Heart right ventricle (tissue), 16 donors: ENCODE measurements around the gene STOML3. TPM values are rescaled to one million over a fixed set of nuclear protein-coding genes. Genes with fewer than 3 reads are reported as not detected.
A peak's percentile ranks its signal among the peaks of the same experiment; 100 is the strongest.

Experiments used
- ATAC-seq, 8 donors: fragments of 200-7000 bp; cut with Tn5 transposase; one replicate each; pipeline ENCODE4 v1.9.1; 2020; ENCODE audit warnings: mild to moderate bottlenecking in 8 of 8, moderate library complexity in 8 of 8, moderate number of reproducible peaks in 1 of 8
- DNase-seq, 2 donors: peaks; one replicate each; pipeline ENCODE4 v3.0.0-alpha.2; 2020
- H3K27ac ChIP-seq, 10 donors: fragments of 200-600 bp; sonication (generic) in 2 of 10; one replicate each; pipeline versions ENCODE4 v1.5.0 to v1.8.0; 2020 to 2022; ENCODE audit warnings: mild to moderate bottlenecking in 3 of 10
- H3K27me3 ChIP-seq, 7 donors: fragments of 200-600 bp; one replicate each; pipeline ENCODE4 v1.8.0; 2021 to 2022; ENCODE audit warnings: mild to moderate bottlenecking in 2 of 7
- H3K36me3 ChIP-seq, 9 donors: fragments of 200-600 bp; sonication (generic) in 1 of 9; one replicate each; pipeline versions ENCODE4 v1.5.0 to v1.8.0; 2020 to 2022; ENCODE audit warnings: mild to moderate bottlenecking in 2 of 9
- H3K4me1 ChIP-seq, 9 donors: fragments of 200-600 bp; sonication (generic) in 1 of 9; one replicate each; pipeline versions ENCODE4 v1.5.0 to v1.8.0; 2020 to 2022; ENCODE audit warnings: mild to moderate bottlenecking in 4 of 9
- H3K4me3 ChIP-seq, 10 donors: fragments of 200-600 bp; sonication (generic) in 2 of 10; one replicate each; pipeline versions ENCODE4 v1.5.0 to v1.8.0; 2020 to 2022; ENCODE audit warnings: mild to moderate bottlenecking in 7 of 10, moderate library complexity in 2 of 10
- H3K9me3 ChIP-seq, 11 donors: fragments of 200-600 bp in 10 of 11; sonication (generic) in 2 of 11; one replicate each; pipeline versions ENCODE4 v1.5.0 to v1.8.0; 2013 to 2022; ENCODE audit warnings: mild to moderate bottlenecking in 2 of 11, control low read depth in 1 of 11, moderate library complexity in 1 of 11
- WGBS, 2 donors: extraction: QIAGEN DNeasy Blood & Tissue Kit; methylation state at CpG; one replicate each; pipeline ENCODE4 v1.1.7; 2013; ENCODE audit warnings: inconsistent platforms in 1 of 2; 5-methylcytosine and 5-hydroxymethylcytosine counted together
- intact Hi-C, 10 donors: fragments of 100-400 bp; cut with DNase I; formaldehyde crosslinking; loops; one replicate each; pipeline versions ENCODE4 v1.11.1 to v1.14.2; 2022
- polyA plus RNA-seq, 2 donors: library from polyadenylated mRNA; stranded (reverse); fragments of 200-250 nt; gene quantifications; one replicate each; pipeline ENCODE4 v1.2.3, GENCODE V29; 2013
- total RNA-seq, 10 donors: library from RNA; stranded (reverse); fragmentation: NEBNext Ultra II Directional in 3 of 10; extraction: Animal tissue kit (Norgen Biotek cat#: 25700) in 3 of 10; gene quantifications; one replicate each; pipeline versions ENCODE4 v1.2.1 to v1.2.4, GENCODE V29; 2021 to 2023
- TF ChIP-seq, protein P1 (sequence below), 9 donors: fragments of 200-600 bp; sonication (generic) in 2 of 9; IDR thresholded peaks; one replicate each; pipeline versions ENCODE4 v1.5.0 to v1.8.0; 2021 to 2022; ENCODE audit warnings: antibody characterized with exemption in 9 of 9, mild to moderate bottlenecking in 5 of 9, moderate library complexity in 1 of 9
- donor health status: Arrhythmogenic right ventricular cardiomyopathy.
- donor health status: ischemic (EF 13 %, LVEDD 7.1; RV severe dilation, severe dysfunction).
- donor health status: healthy with polysubstance abuse.
- donor health status: DM: no; HTN: yes; CAD: no.
- donor health status: DM: no; HTN: no; CAD: no.
- donor health status: ischemic (EF 25% LVEDD 6.9; RV normal size, moderate dysfunction).
- donor health status: ischemic (EF 25% LVEDD 5.7; RV mildly dilated, moderate dysfunction).
- donor health status: healthy.
- donor health status: DM: yes; HTN: yes; CAD: no.
- donor health status: Ischemic cardiomyopathy.
- donor health status: ischemic (EF 35%, LVEDD 5.7; RV mildly dilated, moderate dysfunction).
- donor health status: nonischemic (EF 11% LVEDD 7.7; RV severe dilation, severe dysfunction).
- donor health status: DM: yes; HTN: yes; CAD: no.
- donor health status: PGD.
- donor health status: ischemic (EF 29% LVEDD 5.4; RV normal size, mild dysfunction).
- donor health status: nonischemic (EF 23%, LVEDD 6.1; RV moderate dilation, normal function).

Gene STOML3
- total and polyA plus RNA-seq, 12 donors: not detected

DNA sequence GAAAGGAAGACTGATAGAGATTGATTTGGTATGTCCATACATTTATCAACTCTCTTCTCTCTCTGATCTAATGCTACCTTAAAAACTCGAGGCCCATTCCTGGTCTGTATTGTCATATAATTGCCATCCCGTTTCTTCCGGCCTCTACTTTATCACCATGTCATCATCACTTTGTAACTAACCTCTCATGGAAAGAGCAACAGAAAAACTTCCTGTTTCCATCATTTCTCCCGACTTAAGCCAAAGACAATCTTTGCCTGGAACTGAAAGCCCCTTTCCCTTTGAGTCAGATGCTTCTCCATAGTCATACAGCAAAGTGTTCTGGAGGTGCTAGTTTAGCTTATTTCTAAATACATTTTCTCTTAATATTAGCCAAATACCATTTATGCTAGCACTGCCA, 2.8 kb upstream of the STOML3 start:
- Histone ChIP-seq H3K27ac (no peak overlapping the region), H3K27me3 (no peaks in the 10 kb centered on the region), H3K9me3 (no peaks in the 10 kb centered on the region), H3K36me3 (no peaks in the 10 kb centered on the region), H3K4me1 (no peaks in the 10 kb centered on the region), H3K4me3 (no peak overlapping the region)
- TF ChIP-seq, protein P1, sequence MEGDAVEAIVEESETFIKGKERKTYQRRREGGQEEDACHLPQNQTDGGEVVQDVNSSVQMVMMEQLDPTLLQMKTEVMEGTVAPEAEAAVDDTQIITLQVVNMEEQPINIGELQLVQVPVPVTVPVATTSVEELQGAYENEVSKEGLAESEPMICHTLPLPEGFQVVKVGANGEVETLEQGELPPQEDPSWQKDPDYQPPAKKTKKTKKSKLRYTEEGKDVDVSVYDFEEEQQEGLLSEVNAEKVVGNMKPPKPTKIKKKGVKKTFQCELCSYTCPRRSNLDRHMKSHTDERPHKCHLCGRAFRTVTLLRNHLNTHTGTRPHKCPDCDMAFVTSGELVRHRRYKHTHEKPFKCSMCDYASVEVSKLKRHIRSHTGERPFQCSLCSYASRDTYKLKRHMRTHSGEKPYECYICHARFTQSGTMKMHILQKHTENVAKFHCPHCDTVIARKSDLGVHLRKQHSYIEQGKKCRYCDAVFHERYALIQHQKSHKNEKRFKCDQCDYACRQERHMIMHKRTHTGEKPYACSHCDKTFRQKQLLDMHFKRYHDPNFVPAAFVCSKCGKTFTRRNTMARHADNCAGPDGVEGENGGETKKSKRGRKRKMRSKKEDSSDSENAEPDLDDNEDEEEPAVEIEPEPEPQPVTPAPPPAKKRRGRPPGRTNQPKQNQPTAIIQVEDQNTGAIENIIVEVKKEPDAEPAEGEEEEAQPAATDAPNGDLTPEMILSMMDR (IDR thresholded peaks at IDR 0.05): no peak
- intact Hi-C loops: no loop called here
- DNase-seq: no peak
- no peak for ATAC-seq
- WGBS, 2 donors: 49 to 57% methylated on average over 4 of the region's 4 CpGs

DNA sequence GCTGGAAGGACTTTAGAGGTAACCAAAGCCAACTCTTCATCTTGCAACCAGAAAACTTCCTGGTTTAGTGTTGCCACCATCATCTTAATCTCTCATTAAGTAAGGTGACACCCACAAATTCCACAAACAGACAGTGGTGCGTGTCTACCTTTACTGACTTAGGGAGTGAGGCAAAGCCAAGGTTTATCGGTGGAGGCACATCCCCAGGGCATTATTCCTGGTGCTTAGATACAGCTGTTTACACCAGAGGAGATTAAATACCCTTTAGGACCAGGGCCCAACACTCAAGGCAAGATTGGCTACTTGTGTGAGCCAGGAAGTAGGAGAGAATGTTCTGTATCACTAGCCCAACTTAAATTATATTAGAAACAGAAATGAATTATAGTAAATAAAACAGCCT, 9.5 kb downstream of the STOML3 start:
- Histone ChIP-seq H3K4me1 (peaks cover 0 to 6% (median 0%) of the 10 kb centered on the region in 9 donors), H3K4me3 (no peak overlapping the region), H3K27me3 (peaks cover 0 to 16% (median 0%) of the 10 kb centered on the region in 7 donors), H3K27ac (no peak overlapping the region), H3K36me3 (no peaks in the 10 kb centered on the region), H3K9me3 (peaks cover 0 to 20% (median 7%) of the 10 kb centered on the region in 11 donors)
- intact Hi-C loops: no loop called here
- DNase-seq: no peak
- WGBS, 2 donors: 56 to 58% methylated on average over 2 of the region's 2 CpGs
- no peak for ATAC-seq
- TF ChIP-seq, protein P1 (IDR thresholded peaks at IDR 0.05): no peak

DNA sequence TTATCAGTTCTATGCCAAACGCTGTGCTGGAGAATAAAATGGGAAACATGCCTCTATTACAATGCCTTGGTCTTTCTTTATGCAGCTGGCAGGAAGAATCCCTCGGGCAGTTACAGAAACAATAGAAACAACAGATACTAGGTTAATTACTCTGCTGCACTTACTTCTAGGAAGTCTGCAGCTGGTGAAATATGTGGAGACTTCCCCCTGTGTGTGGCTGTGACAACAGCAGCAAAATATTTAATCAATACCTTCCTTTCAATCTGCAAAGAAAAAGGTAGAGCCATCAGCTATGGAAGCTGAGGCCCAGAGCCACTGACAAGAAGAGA, 9.9 kb downstream of the STOML3 start:
- ATAC-seq: no peak
- WGBS, 2 donors: 39 to 44% methylated on average over 2 of the region's 2 CpGs

DNA sequence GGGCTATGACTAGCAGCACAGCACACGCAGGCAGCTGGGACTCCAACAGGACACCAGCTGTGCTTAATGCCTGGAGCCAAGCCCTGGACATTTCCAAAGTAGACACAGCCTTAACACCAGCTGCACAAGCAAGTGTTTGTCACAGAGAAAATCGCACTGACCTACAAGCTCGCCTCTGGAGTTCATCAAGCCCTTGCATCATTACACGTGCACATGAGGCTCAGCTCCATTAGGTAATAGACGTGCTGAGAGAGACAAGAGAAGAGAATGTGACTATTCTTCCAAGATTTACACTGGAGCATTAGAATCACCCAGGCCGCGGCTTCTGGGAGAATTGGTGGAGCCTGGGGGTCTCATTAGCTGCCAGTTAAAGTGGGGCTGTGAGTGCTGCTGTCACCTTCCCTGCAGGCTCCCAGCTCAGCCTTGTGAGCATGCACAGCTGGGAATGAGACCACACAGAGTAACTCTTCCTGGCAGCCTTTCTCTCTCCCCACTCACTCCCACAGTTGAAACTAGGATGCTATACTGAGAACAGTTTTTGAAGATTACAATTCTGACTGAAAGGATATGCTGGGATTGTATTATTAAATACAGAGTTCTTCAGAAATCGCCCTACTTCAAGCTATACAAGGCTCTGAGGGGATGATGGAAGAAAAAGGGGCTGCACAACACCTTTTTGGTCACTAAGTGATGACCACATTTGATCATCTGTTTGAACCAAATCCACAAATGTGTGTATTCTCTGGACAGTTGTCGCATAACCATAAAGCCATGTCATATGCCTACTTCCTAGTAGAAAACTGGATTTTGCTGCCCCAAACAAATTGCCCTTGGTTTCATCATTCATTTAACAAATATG, 10.5 kb downstream of the STOML3 start:
- H3K27me3 ChIP-seq: peaks cover 0 to 16% (median 0%) of the 10 kb centered on the region in 7 donors
- DNase-seq: peak; percentile 22 to 61
- no peak overlapping the region for H3K27ac ChIP-seq
- intact Hi-C loops: no loop called here
- TF ChIP-seq, protein P1 (IDR thresholded peaks at IDR 0.05): no peak
- no peak overlapping the region for H3K4me3 ChIP-seq
- H3K36me3 ChIP-seq: no peaks in the 10 kb centered on the region
- peaks cover 0 to 20% (median 7%) of the 10 kb centered on the region in 11 donors for H3K9me3 ChIP-seq
- peaks cover 0 to 6% (median 0%) of the 10 kb centered on the region in 9 donors for H3K4me1 ChIP-seq
- peak; percentile 80 to 97 (median 95) for ATAC-seq
- 49 to 51% methylated on average over 9 of the region's 9 CpGs for WGBS, 2 donors

More for the DNA sequence above, 9.9 kb downstream of the STOML3 start:
- intact Hi-C loops: no loop called here
- no peak for DNase-seq
- no peaks in the 10 kb centered on the region for H3K36me3 ChIP-seq
- H3K9me3 ChIP-seq: peaks cover 0 to 20% (median 7%) of the 10 kb centered on the region in 11 donors
- TF ChIP-seq, protein P1 (IDR thresholded peaks at IDR 0.05): no peak
- H3K27me3 ChIP-seq: peaks cover 0 to 16% (median 0%) of the 10 kb centered on the region in 7 donors
- no peak overlapping the region for H3K27ac ChIP-seq
- H3K4me3 ChIP-seq: no peak overlapping the region
- H3K4me1 ChIP-seq: peaks cover 0 to 6% (median 0%) of the 10 kb centered on the region in 9 donors
